Endodermal cell (in vitro differentiated cells): ENCODE data around the gene SREK1IP1. TPM values are rescaled to one million over a fixed set of nuclear protein-coding genes. Genes with fewer than 3 reads are reported as not detected.
A peak's percentile ranks its signal among the peaks of the same experiment; 100 is the strongest.
"Not testable (repeated sequence)": the region's sequence is repeated elsewhere in the genome, so short reads cannot be mapped to it uniquely, and the experiment has no call there.

Experiments
- DNase-seq: peaks from one replicate; pipeline ENCODE4 v3.0.0-alpha.2; 2017
- H3K27ac ChIP-seq: 2 replicates; pipeline ENCODE4 v1.5.1; 2013; ENCODE audit warnings: mild to moderate bottlenecking, low read depth, low read length, moderate library complexity
- H3K27me3 ChIP-seq: 2 replicates; pipeline ENCODE4 v1.6.1; 2013; ENCODE audit warnings: mild to moderate bottlenecking, low read length, moderate library complexity; ENCODE audit not compliant: insufficient read depth, control insufficient read depth, poor library complexity, severe bottlenecking
- H3K36me3 ChIP-seq: 2 replicates; pipeline ENCODE4 v1.7.0; 2013; ENCODE audit warnings: mild to moderate bottlenecking, low read length, moderate library complexity; ENCODE audit not compliant: control insufficient read depth, insufficient read depth
- H3K4me1 ChIP-seq: one replicate; pipeline ENCODE4 v1.7.0; 2013; ENCODE audit warnings: low read length; ENCODE audit not compliant: control insufficient read depth, insufficient read depth
- H3K4me3 ChIP-seq: 2 replicates; pipeline ENCODE4 v1.5.1; 2013; ENCODE audit warnings: mild to moderate bottlenecking, low read length, moderate library complexity
- H3K9ac ChIP-seq: 2 replicates; pipeline ENCODE4 v1.6.1; 2013; ENCODE audit warnings: mild to moderate bottlenecking, low read length, moderate library complexity; ENCODE audit not compliant: poor library complexity, severe bottlenecking; ENCODE audit errors: extremely low read depth
- H3K9me3 ChIP-seq: 2 replicates; pipeline ENCODE4 v1.6.1; 2013; ENCODE audit warnings: mild to moderate bottlenecking, low read length, moderate library complexity; ENCODE audit not compliant: control insufficient read depth
- H3K27ac Mint-ChIP-seq: 2 replicates; pipeline ENCODE4 v1.8.0; 2020; ENCODE audit warnings: mixed read lengths
- H3K27me3 Mint-ChIP-seq: 2 replicates; pipeline ENCODE4 v1.8.0; 2021; ENCODE audit warnings: mild to moderate bottlenecking, mixed read lengths; ENCODE audit not compliant: insufficient read depth
- H3K36me3 Mint-ChIP-seq: 2 replicates; pipeline ENCODE4 v1.8.0; 2020; ENCODE audit warnings: low read depth, mixed read lengths
- H3K4me1 Mint-ChIP-seq: 2 replicates; pipeline ENCODE4 v1.8.0; 2020; ENCODE audit warnings: mixed read lengths
- H3K4me3 Mint-ChIP-seq: 2 replicates; pipeline ENCODE4 v1.8.0; 2020; ENCODE audit warnings: mild to moderate bottlenecking, moderate library complexity, mixed read lengths
- H3K9me3 Mint-ChIP-seq: 2 replicates; pipeline ENCODE4 v1.8.0; 2020; ENCODE audit warnings: mild to moderate bottlenecking, mixed read lengths
- WGBS, 2 experiments: methylation state at CpG; one replicate each; pipeline versions ENCODE4 v1.1.5 to v1.1.7; 2013; ENCODE audit warnings: missing lambda C conversion rate in 2 of 2, mixed read lengths in 1 of 2; ENCODE audit not compliant: insufficient coverage in 1 of 2, insufficient read length in 1 of 2; 5-methylcytosine and 5-hydroxymethylcytosine counted together
- total RNA-seq, 2 donors: library from RNA; stranded (reverse); fragmentation: NEBNext Ultra II Directional in 1 of 2; extraction: Animal tissue kit (Norgen Biotek cat#: 25700) in 1 of 2; gene quantifications; 2 replicates in 1 of 2; 3 replicates in 1 of 2; pipeline ENCODE4 v1.2.1, GENCODE V29; 2021
- TF ChIP-seq, protein P1 (sequence below): fragments of 200-600 bp; sonication (generic); conservative IDR thresholded peaks from 2 replicates; pipeline ENCODE4 v1.5.0; 2021; ENCODE audit warnings: antibody characterized with exemption, mild to moderate bottlenecking

SREK1IP1 gene
- total RNA-seq, 2 donors from 2014 or later, result 51.6 to 55.1 TPM

DNA sequence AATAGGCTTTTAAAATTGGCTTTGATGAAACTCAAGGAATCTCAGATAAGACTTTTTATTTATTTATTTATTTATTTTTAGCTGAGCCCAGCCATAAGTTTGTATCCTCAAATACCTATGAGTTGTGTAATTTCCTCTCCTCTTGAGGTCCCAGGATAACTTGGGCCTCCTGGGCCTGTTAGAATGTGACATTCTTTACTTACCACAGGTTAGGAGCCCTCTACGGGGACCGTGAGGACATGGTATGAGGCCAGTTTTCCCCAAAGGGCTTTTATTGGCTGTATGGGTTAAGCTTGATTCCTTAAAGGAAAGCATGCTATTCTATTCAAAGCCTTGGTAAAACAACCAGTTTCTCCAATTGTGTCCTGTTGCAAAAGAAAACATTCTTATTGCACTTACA, 61.3 kb downstream of the SREK1IP1 start:
- Histone ChIP-seq H3K9ac (no peak overlapping the region), H3K27me3 (no peaks in the 10 kb centered on the region), H3K36me3 (peaks cover 18% of the 10 kb centered on the region), H3K9me3 (peaks cover 21% of the 10 kb centered on the region), H3K27ac (no peak overlapping the region), H3K4me3 (peak overlapping the region; percentile 56), H3K4me1 (peaks cover 18% of the 10 kb centered on the region)
- TF ChIP-seq, protein P1, sequence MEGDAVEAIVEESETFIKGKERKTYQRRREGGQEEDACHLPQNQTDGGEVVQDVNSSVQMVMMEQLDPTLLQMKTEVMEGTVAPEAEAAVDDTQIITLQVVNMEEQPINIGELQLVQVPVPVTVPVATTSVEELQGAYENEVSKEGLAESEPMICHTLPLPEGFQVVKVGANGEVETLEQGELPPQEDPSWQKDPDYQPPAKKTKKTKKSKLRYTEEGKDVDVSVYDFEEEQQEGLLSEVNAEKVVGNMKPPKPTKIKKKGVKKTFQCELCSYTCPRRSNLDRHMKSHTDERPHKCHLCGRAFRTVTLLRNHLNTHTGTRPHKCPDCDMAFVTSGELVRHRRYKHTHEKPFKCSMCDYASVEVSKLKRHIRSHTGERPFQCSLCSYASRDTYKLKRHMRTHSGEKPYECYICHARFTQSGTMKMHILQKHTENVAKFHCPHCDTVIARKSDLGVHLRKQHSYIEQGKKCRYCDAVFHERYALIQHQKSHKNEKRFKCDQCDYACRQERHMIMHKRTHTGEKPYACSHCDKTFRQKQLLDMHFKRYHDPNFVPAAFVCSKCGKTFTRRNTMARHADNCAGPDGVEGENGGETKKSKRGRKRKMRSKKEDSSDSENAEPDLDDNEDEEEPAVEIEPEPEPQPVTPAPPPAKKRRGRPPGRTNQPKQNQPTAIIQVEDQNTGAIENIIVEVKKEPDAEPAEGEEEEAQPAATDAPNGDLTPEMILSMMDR, result no peak
- Mint-ChIP-seq H3K27me3 (no peaks in the 10 kb centered on the region), H3K36me3 (peaks cover 27% of the 10 kb centered on the region), H3K9me3 (peaks cover 17% of the 10 kb centered on the region), H3K4me3 (no peak overlapping the region), H3K27ac (no peak overlapping the region), H3K4me1 (peaks cover 34% of the 10 kb centered on the region)
- DNase-seq, result no peak
- WGBS, 2 experiments, result 88% methylated on average over 2 of the region's 2 CpGs; no CpG with 5 or more reads in 1 of the 2 experiments

DNA sequence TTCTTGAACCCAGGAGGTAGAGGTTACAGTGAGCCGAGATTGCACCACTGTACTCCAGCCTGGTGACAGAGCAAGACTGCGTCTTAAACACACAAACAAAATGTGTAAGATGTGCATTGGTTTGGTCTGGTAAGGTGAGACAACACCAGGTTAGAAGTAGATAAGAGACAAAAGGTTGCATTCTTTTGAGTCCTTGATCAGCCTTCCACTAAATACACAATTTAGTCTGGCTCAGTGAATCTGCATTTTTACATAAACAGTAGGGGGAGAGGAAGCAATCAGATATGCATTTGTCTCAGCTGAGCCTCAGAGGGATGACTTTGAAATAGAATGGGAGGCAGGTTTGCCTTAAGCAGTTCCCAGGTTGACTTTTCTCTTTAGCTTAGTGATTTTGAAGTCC, 62.4 kb downstream of the SREK1IP1 start:
- H3K36me3 Mint-ChIP-seq, result peaks cover 34% of the 10 kb centered on the region
- peak overlapping the region; percentile 59 for H3K4me3 ChIP-seq

DNA sequence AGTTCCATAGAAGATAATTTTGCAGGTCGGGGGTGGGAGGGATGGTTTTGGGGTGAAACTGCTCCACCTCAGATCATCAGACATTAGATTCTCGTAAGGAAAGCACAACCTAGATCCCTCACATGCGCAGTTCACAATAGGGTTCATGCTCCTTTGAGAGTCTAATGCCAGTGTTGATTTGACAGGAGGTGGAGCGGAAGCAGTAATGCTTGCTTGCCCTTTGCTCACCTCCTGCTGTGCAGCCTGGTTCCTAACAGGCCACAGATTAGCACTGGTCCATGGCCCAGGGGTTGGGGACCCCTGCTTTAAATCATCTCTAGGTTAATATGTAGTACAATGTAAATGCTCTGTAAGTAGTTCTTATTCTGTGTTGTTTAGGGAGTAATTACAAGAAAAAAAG, 67.7 kb downstream of the SREK1IP1 start:
- Mint-ChIP-seq H3K27me3 (no peaks in the 10 kb centered on the region), H3K9me3 (peaks cover 48% of the 10 kb centered on the region), H3K36me3 (peaks cover 63% of the 10 kb centered on the region), H3K4me1 (peaks cover 30% of the 10 kb centered on the region), H3K4me3 (no peak overlapping the region), H3K27ac (no peak overlapping the region)
- Histone ChIP-seq H3K27me3 (no peaks in the 10 kb centered on the region), H3K9ac (no peak overlapping the region), H3K4me1 (peaks cover 14% of the 10 kb centered on the region), H3K36me3 (peaks cover 60% of the 10 kb centered on the region), H3K4me3 (peak overlapping the region; percentile 52), H3K9me3 (peaks cover 61% of the 10 kb centered on the region), H3K27ac (no peak overlapping the region)
- DNase-seq, result no peak
- 96 to 97% methylated on average over 3 to 4 of the region's 4 CpGs for WGBS, 2 experiments
- TF ChIP-seq, protein P1, result no peak

More for the DNA sequence above, 62.4 kb downstream of the SREK1IP1 start:
- H3K27me3 Mint-ChIP-seq, H3K27me3 ChIP-seq: not testable (repeated sequence)
- Mint-ChIP-seq H3K4me3 (peak overlapping the region; percentile 20), H3K27ac (peak overlapping the region; percentile 88), H3K4me1 (peaks cover 36% of the 10 kb centered on the region), H3K9me3 (peaks cover 20% of the 10 kb centered on the region)
- H3K9ac ChIP-seq, result peak overlapping the region; percentile 47
- peaks cover 30% of the 10 kb centered on the region for H3K9me3 ChIP-seq
- 7 to 9% methylated on average over 2 of the region's 2 CpGs for WGBS, 2 experiments
- H3K4me1 ChIP-seq, result peaks cover 18% of the 10 kb centered on the region
- DNase-seq, result peak; percentile 58
- peaks cover 26% of the 10 kb centered on the region for H3K36me3 ChIP-seq
- H3K27ac ChIP-seq, result peak overlapping the region; percentile 58

DNA sequence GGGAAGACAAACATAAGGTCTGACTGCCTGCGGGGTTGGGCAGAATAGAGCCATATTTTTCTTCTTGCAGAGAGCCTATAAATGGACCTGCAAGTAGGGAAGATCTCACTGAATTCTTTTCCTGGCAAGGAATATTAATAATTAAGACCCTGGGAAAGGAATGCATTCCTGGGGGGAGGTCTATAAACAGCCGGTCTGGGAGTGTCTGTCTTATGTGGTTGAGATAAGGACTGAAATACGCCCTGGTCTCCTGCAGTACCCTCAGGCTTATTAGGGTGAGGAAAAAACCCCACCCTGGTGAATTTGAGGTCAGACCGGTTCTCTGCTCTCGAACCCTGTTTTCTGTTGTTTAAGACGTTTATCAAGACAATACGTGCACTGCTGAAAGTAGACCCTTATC, 72.1 kb downstream of the SREK1IP1 start:
- H3K27ac Mint-ChIP-seq, DNase-seq, H3K4me3 Mint-ChIP-seq, H3K27ac ChIP-seq, H3K9ac ChIP-seq, H3K27me3 Mint-ChIP-seq, H3K27me3 ChIP-seq, H3K4me1 ChIP-seq: not testable (repeated sequence)
- peaks cover 85% of the 10 kb centered on the region for H3K9me3 ChIP-seq
- H3K36me3 ChIP-seq, result peaks cover 81% of the 10 kb centered on the region
- H3K4me3 ChIP-seq, result peak overlapping the region; percentile 95
- 90 to 93% methylated on average over 5 to 7 of the region's 7 CpGs for WGBS, 2 experiments
- peaks cover 70% of the 10 kb centered on the region for H3K9me3 Mint-ChIP-seq
- peaks cover 18% of the 10 kb centered on the region for H3K4me1 Mint-ChIP-seq
- H3K36me3 Mint-ChIP-seq, result peaks cover 95% of the 10 kb centered on the region
